Measurements from ENCODE around the gene LRRN4.

DNA sequence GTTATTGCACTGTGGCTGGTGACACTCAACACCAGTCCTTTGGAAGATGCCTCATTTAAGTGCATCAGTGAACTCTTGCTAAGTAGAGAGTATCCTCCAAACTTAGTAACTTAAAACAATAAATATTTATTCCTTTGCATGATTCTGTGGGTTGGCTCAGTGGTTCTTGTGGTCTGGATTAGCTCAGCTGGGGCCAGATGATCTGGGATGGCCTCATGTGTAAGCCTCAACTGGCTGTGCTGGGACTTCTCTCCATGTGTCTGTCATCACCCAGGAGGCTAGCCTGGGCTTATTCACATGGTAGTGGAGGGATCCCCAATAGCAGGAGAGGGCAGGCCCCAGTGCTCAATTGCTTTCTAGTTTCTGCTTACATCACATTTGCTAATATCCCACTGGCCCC is 8.3 kb downstream of the LRRN4 start:
- TF ChIP-seq, protein P1, sequence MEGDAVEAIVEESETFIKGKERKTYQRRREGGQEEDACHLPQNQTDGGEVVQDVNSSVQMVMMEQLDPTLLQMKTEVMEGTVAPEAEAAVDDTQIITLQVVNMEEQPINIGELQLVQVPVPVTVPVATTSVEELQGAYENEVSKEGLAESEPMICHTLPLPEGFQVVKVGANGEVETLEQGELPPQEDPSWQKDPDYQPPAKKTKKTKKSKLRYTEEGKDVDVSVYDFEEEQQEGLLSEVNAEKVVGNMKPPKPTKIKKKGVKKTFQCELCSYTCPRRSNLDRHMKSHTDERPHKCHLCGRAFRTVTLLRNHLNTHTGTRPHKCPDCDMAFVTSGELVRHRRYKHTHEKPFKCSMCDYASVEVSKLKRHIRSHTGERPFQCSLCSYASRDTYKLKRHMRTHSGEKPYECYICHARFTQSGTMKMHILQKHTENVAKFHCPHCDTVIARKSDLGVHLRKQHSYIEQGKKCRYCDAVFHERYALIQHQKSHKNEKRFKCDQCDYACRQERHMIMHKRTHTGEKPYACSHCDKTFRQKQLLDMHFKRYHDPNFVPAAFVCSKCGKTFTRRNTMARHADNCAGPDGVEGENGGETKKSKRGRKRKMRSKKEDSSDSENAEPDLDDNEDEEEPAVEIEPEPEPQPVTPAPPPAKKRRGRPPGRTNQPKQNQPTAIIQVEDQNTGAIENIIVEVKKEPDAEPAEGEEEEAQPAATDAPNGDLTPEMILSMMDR (IDR thresholded peaks at IDR 0.05), result no peak
- TF ChIP-seq POLR2A (IDR thresholded peaks at IDR 0.05), result no peak
- TF ChIP-seq EP300 (IDR thresholded peaks at IDR 0.05), result no peak

All from tibial nerve (tissue), 4 donors.